Breast epithelium (tissue), 3 donors: Measurements from ENCODE around the gene MBD3L1.

Source experiments
- CTCF ChIP-seq, 3 donors: fragments of 450-650 bp; IDR thresholded peaks; one replicate each; pipeline ENCODE4 v1.5.1; 2016 to 2017; ENCODE audit warnings: antibody characterized with exemption in 3 of 3, mild to moderate bottlenecking in 3 of 3, moderate library complexity in 3 of 3
- POLR2A ChIP-seq: fragments of 450-650 bp; IDR thresholded peaks from one replicate; pipeline ENCODE4 v1.6.1; 2016; ENCODE audit warnings: antibody characterized with exemption, mild to moderate bottlenecking, moderate library complexity
- POLR2AphosphoS5 ChIP-seq, 3 donors: sonication (generic); formaldehyde crosslinking; IDR thresholded peaks; one replicate each; pipeline ENCODE4 v1.6.1; 2017; ENCODE audit warnings: antibody characterized with exemption in 3 of 3

DNA sequence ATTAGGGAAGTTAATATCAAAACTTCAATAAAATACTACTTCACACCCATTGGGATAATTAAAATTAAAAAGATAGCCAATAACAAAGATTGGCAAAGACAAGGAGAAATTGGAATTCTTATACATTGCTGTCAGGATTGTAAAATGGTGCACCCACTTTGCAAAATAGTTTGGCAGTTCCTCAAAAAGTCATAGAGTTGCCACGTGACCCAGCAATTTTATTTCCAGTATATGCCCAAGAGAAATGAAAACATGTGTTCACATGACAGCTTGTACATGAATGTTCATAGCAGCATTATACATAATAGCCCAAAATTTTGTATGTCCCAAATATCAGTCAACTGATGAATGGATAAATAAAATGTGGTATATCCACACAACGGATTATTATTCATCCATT lies 3.3 kb downstream of the MBD3L1 start:
- TF ChIP-seq POLR2A (no peak), POLR2AphosphoS5 (IDR thresholded peaks at IDR 0.05) (no peak), CTCF (IDR thresholded peaks at IDR 0.05) (no peak)
